Right renal cortex interstitium (tissue), 3 donors: Measurements from ENCODE around the gene RAD54L2. TPM values are rescaled to one million over a fixed set of nuclear protein-coding genes. Genes with fewer than 3 reads are reported as not detected.
A peak's percentile ranks its signal among the peaks of the same experiment; 100 is the strongest.
"Not testable (repeated sequence)": the region's sequence is repeated elsewhere in the genome, so short reads cannot be mapped to it uniquely, and the experiment has no call there.

ENCODE experiments used
- DNase-seq, 3 donors: peaks; one replicate each; pipeline ENCODE4 v3.0.0-alpha.2; 2013; ENCODE audit warnings: low read depth in 3 of 3, low spot score in 2 of 3
- polyA plus RNA-seq, 3 donors: library from polyadenylated mRNA; unstranded; fragments of 120-200 nt; gene quantifications; one replicate each; pipeline ENCODE4 v1.2.1, GENCODE V29; 2013; ENCODE audit not compliant: insufficient read length in 3 of 3

Gene RAD54L2
- polyA plus RNA-seq, 3 donors = 14.2 to 15.2 (median 14.9) TPM

DNA sequence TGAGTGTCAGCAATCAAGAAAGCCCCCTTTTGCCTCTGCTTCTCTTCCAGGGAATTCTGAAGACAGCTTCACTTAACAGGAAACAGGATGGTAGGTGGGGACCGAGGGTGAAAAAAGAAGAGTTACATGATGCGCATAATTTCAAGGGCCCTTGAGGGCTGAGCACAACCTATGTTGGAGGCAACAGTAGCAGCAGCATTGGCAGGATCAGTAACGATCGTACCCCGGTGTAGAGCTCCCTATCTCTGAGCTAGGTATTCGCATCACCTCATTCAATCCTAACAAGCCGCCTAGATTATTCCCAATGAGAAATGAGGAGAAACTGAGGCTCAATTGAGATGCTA lies 432 bp upstream of the RAD54L2 start:
- peak in 2 of 3 donors; percentile 0 to 14 for DNase-seq

DNA sequence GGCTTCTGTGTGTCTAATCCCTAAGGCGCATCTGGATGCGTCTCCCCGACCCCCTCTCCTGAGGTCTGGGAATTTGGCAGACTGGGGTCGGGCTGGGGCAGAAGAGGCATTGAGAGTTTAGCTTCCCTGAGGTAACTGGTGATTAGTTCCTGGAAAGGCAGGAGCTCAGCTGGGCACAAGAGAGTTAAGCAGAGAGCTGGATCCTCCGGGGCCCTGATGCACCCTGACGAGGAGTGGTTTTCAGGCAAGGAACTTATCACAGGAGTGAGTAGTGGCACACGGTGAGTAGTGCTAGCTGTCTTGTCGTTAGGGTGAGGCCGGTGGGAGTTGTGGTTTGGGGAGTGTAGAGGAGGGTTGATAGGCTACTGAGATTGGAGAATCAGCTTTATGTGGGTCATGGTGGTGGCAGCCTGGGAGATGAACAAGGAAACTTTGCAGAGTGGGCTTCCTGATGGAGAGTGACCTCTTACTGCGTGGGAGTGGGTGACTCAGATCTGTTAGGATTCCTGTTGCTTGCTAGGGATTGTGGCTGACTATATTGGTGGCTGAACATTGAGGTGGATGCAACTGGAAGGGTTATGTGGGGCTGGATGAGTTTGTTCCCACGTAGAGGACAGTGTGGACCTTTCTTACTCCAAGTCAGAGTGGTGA lies 897 bp downstream of the RAD54L2 start:
- peak in 2 of 3 donors; percentile 9 to 12 for DNase-seq

DNA sequence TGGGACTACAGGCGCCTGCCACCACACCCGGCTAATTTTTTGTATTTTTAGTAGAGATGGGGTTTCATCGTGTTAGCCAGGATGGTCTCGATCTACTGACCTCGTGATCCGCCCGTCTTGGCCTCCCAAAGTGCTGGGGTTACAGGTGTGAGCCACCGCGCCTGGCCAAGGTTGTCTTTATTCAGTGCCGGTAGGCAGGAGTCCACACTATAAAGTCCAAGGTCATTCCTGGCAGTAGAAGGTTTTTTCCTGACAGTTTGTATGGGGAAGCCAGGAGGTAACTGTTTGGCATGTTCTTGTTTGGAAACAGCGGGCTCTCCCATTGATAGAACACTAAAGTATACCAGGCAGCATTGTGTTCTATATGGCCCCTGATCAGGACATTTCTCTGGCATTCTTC lies 4.1 kb downstream of the RAD54L2 start:
- not testable (repeated sequence) for DNase-seq

DNA sequence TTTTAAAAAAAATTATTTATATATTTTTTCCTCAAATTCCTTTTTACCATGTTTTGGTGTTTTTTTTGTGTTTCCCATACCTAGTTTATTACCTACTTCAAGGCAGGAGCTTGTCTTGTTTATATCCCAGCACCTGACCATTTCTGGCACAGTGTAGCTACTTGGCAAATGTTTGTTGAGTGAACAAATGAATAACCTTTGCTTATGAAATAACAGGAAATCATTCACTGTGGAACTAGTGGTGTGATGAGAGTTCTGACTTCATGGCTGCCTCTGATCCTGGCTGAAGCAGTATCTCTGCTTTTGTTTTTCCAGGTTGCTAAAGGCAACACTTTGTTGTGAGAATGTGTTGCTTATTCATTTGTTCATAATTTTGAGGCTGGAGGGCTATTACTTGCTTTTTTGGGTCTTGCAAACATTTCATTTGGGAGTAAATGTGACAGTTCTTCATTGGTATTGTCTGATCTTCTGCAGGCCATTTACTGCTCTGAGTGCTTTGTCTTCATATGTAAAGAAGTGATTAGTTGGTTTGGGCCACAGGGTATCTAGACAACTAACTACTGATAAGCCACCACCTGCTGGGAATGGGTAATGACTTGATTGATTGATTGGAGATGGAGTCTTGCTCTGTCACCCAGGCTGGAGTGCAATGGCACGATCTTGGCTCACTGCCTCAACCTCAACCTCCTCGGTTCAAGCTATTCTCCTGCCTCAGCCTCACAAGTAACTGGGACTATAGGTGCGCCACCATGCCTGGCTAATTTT lies 5.7 kb downstream of the RAD54L2 start:
- DNase-seq = no peak

DNA sequence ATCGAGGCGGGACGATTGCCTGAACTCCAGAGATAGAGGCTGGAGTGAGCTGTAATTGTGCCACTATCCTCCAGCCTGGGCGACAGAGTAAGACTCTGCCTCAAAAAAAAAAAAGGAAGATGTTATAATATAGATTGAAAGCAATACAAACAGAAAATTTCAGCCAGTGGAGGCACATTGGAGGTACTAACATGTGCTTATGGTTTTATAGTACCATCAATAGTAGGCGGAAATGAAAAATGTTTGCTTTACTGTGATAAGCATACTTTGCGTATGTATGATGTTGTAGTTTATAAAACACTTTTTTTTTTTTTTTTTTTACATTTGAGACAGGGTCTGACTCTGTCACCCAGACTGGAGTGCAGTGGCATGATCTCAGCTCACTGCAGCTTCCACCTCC lies 8.8 kb downstream of the RAD54L2 start:
- DNase-seq = no peak

DNA sequence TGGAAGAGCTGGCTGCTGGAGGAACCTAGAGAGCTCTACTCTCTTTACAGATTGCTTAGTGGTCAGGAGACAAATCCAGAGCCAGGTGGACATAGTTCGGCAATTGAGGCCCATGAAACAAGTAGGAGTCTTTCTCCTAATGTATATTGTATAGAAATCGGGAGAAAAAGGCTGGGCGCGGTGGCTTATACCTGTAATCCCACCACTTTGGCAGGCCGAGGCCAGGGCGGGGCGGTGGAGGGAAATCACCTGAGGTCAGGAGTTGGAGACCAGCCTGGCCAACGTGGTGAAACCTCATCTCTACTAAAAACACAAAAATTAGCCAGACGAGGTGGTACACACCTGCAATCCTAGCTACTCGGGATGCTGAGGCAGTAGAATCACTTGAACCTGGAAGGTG lies 10.8 kb downstream of the RAD54L2 start:
- DNase-seq = no peak

DNA sequence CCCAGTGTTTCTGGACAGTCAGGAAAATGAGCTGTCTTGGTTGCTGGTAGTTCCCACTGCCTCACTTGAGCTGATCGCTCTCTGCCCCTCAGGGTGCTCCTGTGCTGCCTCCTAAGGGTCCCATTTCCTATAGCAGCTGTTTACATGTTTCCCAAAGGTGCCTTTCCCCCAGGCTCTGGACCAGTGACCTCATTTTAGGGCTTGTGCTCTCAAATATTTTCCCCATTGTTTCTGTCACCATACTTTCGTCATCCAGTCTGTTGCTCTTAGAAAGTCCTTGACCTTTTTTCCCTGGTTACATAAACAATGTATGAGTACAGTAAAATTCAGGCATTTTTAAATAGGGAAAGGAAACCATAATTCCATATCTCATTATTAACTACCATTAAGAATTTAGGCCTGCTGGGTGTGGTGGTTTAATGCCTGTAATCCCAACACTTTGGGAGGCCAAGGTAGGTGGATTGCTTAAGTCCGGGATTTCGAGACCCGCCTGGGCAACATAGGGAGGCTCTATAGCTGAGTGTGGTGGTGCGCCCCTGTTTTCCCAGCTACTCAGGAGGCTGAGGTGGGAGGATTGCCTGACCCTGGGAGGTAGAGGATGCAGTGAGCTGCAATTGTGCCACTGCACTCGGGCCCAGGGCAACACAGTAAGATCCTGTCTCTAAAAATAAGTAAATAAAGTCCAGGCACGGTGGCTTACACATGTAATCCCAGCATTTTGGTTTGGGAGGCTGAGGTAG lies 11.7 kb downstream of the RAD54L2 start:
- no peak for DNase-seq

DNA sequence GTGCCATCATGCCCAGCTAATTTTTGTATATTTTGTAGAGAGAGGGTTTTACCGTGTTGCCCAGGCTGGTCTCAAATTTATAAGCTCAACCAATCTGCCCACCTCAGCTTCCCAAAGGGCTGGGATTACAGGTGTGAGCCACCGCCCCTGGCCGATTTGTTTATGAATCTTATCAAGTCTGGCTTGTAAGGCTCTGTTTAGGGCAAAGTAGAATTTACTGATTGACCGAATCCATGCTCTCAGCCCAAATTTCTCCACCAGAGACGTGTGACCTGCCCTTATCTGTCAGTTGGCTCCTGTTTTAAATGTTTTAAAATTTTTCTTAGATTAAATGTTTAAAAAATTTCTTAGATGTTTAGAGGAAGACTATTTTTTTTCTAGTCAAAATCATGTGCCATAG lies 19.5 kb downstream of the RAD54L2 start:
- no peak for DNase-seq

DNA sequence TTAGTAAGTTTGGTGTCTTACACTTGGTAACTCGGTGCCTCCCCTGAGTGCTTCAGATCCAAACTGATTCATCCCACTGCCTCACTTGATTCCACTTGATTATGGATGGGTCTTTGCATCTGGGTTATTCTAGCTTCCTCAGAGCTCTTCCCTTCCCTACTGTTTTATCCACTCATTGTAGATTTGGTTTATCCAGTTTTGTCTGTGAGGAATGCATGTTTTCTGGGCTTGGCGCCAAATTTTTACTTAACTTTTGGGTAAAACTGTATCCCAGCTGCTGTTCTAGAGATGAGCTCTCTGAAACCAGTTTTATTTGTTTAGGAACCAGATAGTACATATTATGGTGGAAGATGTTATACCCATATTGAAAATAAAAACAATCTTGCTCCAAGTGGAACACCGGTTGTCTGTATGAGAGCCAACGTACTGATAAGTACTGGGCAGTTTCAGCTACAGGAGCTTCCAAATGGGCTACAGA lies 20.9 kb downstream of the RAD54L2 start:
- peak in 1 of 3 donors; percentile 27 for DNase-seq

DNA sequence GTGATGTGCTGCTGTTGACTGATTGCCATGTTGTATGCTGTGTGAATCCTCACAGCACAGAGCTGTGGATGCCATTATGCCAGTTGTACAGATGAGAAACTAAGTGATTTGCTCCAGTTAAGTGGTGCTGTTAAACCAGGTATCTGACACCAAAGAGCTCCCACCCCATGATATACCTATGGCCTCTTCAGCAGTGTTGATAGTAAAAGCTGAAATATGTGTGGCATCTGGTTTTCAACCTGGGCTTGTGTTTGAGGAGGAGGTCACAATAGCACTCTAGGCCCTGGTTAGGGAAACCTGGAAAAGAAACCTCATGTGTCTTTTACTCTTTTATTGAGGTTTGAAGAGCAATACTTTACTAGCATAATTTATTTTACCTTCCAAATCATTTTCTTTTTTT lies 21.4 kb downstream of the RAD54L2 start:
- DNase-seq = no peak

DNA sequence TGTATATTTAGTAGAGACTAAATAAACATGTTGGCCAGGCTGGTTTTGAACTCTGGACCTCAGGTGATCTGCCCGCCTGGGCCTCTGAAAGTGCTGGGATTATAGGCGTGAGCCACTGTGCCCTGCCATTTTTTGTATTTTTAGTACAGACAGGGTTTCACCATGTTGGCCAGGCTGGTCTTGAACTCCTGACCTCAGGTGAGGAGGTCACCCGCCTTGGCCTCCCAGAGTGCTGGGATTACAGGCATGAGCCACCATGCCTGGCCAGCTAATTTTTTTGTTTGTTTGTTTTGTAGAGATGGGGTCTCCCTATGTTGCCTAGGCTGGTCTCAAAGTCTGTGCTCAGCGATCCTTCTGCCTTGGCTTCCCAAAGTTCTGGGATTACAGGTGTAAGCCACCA lies 23.9 kb downstream of the RAD54L2 start:
- not testable (repeated sequence) for DNase-seq

DNA sequence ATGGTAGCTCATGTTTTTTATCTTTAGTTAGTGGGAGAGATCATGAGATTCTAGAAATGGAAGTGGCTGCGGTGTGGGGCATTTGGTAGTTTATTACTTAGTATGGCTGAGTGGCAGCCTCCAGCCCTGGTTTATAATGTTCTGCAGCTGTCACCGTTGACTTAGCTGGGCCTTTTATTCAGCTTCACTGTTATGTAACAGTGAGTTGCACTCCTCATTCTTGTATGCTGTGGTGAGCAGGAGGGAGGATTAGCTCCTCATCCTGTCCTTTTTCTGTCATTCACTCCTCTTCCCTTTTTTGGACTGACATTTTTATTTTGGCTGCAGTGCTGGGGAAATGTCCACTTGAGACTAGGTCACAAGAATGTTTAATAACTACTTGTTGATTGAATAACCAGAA lies 29.5 kb downstream of the RAD54L2 start:
- DNase-seq = no peak

DNA sequence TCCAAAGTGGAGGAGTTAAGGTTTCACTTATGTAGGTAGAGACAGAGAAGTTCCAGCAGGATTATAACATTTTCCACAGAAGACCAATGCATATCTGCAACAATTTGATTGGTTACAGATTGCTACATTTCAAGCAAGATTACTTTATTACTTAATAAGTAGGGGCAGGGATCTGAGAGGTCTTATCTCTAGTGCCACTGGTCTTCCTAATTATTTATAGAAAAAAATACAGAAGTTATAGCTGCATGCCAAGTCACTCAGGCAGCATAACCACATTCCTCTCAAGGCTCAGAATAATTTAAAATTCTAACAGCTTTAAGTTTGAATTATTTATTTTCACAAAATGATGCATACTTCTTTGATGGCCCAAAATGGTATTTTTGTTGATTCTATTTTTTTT lies 30.5 kb downstream of the RAD54L2 start:
- no peak for DNase-seq

DNA sequence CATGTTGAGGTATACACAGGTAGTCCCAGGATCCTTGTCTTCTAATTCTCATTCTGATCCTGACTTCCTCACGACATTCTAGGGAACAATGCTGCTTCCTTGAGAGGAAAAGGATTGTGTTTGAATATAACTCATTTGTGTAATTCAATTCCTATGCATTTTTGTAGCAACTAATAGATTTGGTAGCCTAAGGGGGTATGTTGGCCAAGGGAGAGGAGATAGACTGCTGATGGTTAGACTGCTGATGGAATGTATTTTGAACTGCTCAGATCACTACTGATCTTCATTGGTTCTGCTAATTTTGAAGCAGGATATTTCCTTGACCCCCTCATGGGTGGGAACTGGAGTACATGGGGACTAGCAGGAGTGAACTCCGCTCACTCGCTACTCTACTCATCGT lies 39.7 kb downstream of the RAD54L2 start:
- no peak for DNase-seq

DNA sequence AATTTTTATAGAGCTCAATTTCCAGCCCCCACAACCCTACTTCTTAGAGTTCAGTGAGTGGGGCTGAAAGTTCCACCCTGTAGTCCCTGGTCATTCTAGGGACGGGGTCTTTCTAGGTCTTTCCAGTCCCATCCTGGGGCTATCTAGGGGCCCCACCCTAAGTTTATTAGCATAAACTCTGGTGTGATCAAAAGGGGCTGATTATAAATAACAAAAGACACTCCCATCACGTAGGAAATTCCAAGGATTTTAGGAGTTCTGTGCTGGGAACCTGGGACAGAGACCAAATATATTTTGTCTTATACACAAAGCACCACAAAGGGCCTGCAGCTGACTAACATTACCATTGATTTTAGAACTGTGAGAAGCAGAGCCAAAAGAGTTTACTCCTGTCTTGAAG lies 41.9 kb downstream of the RAD54L2 start:
- no peak for DNase-seq

DNA sequence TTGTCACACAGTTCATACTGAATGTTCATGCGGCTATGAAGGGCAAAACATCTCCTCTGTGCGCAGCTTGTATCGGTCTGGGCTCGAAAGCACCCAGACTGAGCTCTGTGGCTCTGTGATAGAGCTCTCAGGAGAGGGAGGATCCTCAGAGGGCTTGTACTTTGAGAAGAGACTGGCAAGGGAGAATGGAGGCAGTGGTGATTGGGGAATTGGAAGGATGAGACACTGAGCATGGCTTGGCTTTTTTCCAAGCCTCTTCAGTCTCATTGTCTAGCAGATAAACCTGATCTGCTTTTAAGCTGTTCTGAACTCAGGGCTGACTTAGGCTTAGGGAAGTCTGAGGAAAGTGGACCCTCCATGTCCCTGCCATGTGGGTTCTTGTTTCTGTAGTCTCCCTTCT lies 43.0 kb downstream of the RAD54L2 start:
- no peak for DNase-seq

DNA sequence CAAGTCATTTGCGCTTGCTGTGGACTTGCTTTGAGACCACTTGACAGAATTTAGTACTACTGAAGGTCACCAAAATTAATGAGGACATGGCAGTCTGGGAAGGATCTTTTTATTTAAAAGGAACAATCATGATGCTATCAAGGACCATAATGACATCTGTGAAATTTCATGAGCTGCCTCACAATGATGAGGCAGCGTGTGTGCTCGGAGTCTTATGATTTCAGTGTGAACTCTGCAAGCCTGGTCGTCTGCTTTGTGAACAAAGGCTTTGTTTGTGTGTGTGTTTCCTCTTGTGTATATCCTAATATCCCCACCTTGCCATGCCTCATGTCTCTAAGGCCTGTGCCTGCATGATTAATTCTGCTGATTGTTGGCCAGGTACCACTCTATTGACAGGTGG lies 46.7 kb downstream of the RAD54L2 start:
- DNase-seq = no peak

DNA sequence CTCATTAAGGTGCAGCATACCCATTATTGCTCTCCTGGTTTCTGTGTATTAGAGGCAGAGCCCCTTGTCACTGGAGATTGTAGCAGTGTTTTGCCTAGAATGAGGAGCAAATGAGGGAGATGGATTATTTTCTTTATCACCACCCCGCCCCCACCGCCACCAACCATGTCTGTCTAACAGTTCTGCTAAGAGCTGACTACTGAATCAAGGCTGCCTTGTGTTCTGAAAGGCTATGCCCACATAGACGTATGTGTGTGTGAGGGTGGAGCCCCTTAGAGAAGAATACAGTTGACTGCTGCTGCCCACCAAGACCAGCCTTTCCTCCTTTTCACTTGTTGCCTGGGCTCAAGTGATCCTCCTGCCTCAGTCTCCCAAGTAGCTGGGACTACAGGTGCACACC lies 47.4 kb downstream of the RAD54L2 start:
- no peak for DNase-seq
